ENCODE measurements around the gene MMP8.

MMP8 gene

DNA sequence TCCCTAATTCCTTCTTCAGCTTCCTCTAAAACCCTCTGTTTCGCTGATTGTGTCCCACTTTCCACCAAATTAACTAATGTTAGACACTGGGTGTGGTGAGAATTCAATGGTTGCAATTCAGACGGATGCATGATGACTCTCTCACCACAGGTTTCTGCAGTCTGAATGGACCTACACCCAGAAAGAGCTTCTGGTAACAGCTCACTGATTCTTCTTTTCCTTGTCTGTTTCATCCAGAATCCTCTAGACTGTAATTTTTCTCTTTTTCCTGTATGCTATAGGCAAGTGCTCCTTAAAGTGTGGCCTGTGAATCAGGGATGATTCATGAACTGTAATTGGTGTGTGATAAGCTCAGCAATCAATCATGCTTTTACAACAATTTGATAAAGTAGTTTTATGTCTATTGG lies 37.6 kb upstream of the MMP8 start:
- TF ChIP-seq ZFX (IDR thresholded peaks at IDR 0.05; ENCODE audit: borderline replicate concordance): no peak
- TF ChIP-seq, protein P1, sequence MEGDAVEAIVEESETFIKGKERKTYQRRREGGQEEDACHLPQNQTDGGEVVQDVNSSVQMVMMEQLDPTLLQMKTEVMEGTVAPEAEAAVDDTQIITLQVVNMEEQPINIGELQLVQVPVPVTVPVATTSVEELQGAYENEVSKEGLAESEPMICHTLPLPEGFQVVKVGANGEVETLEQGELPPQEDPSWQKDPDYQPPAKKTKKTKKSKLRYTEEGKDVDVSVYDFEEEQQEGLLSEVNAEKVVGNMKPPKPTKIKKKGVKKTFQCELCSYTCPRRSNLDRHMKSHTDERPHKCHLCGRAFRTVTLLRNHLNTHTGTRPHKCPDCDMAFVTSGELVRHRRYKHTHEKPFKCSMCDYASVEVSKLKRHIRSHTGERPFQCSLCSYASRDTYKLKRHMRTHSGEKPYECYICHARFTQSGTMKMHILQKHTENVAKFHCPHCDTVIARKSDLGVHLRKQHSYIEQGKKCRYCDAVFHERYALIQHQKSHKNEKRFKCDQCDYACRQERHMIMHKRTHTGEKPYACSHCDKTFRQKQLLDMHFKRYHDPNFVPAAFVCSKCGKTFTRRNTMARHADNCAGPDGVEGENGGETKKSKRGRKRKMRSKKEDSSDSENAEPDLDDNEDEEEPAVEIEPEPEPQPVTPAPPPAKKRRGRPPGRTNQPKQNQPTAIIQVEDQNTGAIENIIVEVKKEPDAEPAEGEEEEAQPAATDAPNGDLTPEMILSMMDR (IDR thresholded peaks at IDR 0.05): no peak
- no peak overlapping the region for H3K27ac ChIP-seq

DNA sequence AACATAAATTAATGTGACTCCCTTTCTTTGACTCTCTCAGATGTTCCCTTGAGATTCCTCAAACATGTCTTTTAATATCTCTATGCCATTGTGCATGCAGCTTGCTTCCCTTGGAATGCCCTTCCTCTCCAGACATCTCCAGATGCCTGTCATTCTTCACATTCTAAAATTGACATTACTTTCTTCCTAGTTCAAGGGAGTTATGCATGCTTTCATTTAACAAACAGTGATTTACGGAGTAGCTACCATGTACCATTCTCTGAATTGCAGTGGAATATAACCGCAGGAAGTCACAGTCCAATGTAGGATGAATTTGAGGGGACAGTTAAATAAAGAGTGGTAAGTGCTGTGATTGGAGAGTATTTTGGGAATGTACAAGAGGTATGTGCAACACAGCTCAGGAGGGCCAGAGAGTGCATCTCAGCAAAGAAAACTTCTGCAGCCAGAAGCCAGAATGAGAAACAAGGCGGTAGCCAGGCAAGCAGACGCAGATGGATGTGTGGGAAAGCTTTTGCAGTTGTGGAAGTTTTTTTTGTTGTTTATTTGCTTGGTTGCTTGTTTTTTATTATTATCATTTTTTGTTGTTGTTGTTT lies 37.0 kb upstream of the MMP8 start:
- TF ChIP-seq ZFX (IDR thresholded peaks at IDR 0.05; ENCODE audit: borderline replicate concordance): no peak
- H3K27ac ChIP-seq: no peak overlapping the region

DNA sequence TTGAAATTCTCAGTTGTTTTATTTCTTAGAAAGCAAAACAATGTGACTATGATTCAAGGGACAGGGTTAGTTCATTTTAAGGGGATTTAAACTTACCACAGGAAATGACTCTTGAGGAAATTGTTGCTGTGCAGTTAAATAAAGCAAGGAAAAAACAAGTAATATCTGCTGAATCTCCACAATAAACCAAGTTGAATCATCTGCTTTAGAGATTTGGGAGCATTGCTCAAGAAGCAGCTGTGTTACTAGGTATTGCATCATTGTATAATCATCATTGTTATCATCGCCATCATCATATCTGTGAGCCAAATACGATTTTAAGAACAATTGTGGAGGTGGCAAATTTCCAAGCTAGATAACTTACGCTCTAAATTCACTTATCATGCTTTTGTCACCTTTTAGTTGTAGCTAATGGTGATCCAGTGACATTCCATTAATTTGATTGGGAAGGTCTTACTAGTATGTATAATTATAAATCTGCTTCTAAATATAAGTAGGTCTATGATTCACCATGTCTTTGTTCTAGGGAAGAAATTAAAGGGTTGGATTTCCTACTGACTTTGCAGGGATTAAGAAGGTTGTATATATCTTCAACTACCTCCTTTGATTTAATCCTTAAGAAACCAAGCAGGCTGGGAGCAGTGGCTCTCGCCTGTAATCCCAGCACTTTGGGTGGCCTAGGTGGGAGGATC lies 35.7 kb upstream of the MMP8 start:
- TF ChIP-seq, protein P1 (IDR thresholded peaks at IDR 0.05): no peak
- no peak for TF ChIP-seq ZFX (IDR thresholded peaks at IDR 0.05; ENCODE audit: borderline replicate concordance)

DNA sequence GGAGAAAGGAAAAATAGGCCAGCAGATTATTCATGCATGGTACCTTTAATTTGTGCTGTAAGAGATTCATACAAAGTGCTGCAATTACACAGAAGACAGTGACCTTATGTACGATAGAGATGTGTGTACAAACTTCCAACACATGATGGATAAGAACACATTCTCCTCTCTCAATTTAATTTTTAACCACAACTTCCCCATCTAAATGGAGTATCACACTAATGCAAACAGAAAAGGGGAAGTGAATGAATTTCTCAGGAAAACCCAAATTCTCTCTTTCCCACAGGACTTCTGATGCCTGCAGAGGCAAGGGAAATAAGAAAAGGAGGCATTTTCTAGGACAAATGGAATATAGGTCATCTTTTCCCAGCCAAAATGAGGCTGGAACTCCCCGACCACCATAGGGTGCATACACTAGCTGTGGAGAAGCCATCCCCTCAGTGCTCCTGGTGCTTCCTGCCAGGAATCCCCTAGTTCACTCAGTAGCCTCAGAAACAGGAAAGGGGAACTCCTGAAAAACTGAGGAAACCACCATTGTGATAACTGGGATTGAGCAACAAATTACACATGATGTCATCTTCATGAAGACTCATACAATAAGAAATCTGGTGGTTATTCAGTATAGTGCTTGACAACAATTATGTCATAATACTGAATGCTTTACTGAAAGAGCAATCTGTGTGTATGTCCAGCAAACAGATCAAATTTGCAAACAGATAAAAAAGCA lies 33.2 kb upstream of the MMP8 start:
- no peak overlapping the region for H3K27ac ChIP-seq
- TF ChIP-seq ZFX (IDR thresholded peaks at IDR 0.05; ENCODE audit: borderline replicate concordance): no peak
- TF ChIP-seq, protein P1 (IDR thresholded peaks at IDR 0.05): no peak

More for the DNA sequence above, 35.7 kb upstream of the MMP8 start:
- H3K27ac ChIP-seq: no peak overlapping the region

DNA sequence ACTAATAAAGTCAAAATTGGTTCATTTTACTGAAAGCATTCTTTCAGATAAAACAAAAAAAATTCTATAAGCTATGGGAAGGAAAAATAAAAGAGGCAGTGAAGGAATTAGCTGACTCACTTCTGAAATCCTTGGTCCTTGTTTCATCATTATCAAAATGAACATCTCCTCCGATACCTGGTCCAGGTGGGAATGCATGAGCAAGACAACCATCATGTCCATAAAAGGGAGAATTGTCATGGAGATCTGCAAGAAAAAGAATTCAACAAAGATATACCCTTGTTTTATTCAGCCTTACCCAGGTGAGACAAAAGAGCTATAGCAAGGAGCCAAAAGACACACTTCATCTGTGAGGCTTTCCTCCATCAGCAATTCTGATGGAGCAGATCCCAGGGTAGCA lies 28.5 kb upstream of the MMP8 start:
- H3K27ac ChIP-seq: no peak overlapping the region

DNA sequence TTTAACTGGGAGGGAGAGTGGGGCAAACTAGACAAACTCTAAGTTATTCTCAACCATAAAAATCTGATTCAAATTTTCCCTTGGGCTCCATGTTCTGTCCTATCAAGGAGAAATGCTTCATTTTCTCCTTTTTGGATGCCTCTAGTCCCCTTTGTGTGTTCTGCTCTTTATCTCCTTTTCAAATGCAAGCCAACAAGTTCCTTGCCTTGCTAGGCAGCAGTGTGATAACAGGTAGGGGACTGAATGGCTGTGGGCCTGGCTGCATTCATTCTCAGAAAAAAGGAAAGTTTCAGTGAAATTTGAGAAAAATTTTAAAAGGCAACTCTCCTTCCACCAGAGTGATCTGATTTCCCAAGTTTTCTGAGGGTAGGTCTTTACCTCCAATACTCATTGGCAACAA lies 26.9 kb upstream of the MMP8 start:
- no peak overlapping the region for H3K27ac ChIP-seq
- TF ChIP-seq, protein P1 (IDR thresholded peaks at IDR 0.05): no peak
- TF ChIP-seq ZFX (IDR thresholded peaks at IDR 0.05; ENCODE audit: borderline replicate concordance): no peak

More for the DNA sequence above, 28.5 kb upstream of the MMP8 start:
- TF ChIP-seq ZFX (IDR thresholded peaks at IDR 0.05; ENCODE audit: borderline replicate concordance): no peak
- TF ChIP-seq, protein P1 (IDR thresholded peaks at IDR 0.05): no peak

DNA sequence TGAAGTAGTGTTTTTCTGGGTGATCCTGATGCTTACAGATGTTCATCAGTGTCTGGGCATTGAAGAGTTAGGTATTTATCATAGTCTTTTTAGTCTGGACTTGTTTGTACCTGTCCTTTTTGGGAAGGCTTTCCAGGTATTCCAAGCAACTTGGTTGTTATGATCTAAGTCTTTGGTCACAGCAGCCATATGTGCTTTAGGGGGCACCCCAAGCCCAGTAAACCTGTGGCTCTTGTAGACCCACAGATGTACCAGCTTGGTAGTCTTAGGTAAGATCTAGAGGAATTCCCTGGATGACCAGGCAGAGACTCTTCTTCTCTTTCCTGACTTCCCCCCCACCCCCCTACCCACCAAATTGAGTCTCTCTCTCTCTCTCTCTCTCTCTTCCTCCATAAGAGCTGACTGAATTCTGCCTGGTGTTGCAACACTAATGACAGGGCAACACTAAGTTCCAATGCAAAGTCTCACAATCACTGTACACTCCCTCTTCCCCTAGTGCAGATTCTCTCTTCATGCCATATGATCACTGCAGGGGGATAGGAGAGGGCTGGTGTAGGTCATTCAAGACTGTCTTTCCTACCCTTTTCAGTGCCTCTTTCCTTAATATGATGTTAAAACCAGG lies 24.5 kb upstream of the MMP8 start:
- no peak overlapping the region for H3K27ac ChIP-seq
- TF ChIP-seq ZFX (IDR thresholded peaks at IDR 0.05; ENCODE audit: borderline replicate concordance): no peak
- TF ChIP-seq, protein P1 (IDR thresholded peaks at IDR 0.05): no peak

DNA sequence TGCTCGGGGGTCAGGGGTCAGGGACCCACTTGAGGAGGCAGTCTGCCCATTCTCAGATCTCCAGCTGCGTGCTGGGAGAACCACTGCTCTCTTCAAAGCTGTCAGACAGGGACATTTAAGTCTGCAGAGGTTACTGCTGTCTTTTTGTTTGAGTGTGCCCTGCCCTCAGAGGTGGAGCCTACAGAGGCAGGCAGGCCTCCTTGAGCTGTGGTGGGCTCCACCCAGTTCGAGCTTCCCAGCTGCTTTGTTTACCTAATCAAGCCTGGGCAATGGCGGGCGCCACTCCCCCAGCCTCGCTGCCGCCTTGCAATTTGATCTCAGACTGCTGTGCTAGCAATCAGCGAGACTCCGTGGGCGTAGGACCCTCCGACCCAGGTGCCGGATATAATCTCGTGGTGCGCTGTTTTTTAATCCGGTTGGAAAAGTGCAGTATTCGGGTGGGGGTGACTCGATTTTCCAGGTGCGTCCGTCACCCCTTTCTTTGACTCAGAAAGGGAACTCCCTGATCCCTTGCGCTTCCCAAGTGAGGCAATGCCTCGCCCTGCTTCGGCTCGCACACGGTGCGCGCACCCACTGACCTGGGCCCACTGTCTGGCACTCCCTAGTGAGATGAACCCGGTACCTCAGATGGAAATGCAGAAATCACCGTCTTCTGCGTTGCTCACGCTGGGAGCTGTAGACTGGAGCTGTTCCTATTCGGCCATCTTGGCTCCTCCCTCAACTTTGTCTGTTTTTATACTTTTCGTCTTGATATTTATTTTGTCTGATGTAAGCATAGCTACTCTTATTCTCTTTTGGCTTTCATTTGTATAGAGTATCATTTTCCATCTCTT lies 22.2 kb upstream of the MMP8 start:
- H3K27ac ChIP-seq: peak overlapping the region; percentile 61
